Adipose tissue (tissue), 3 donors: ENCODE data around the gene ZNF304. TPM values are rescaled to one million over a fixed set of nuclear protein-coding genes. Genes with fewer than 3 reads are reported as not detected.

ENCODE experiments used
- H3K27ac ChIP-seq: one replicate; pipeline ENCODE4 v1.5.1; 2013; ENCODE audit warnings: low read depth, low read length
- WGBS, 3 donors: extraction: QIAGEN DNeasy Blood & Tissue Kit; methylation state at CpG; one replicate each; pipeline ENCODE4 v1.1.7; 2013; 5-methylcytosine and 5-hydroxymethylcytosine counted together
- polyA plus RNA-seq, 3 donors: library from polyadenylated mRNA; stranded (reverse); fragments of 200-250 nt; gene quantifications; one replicate each; pipeline ENCODE4 v1.2.3, GENCODE V29; 2013
- donor health status: healthy with polysubstance abuse.
- donor health status: Bipolar disorder and iron deficiency.
- donor health status: healthy.

Gene ZNF304
- 1 to 10 TPM; 1.7 to 2.3 (median 1.8) TPM for polyA plus RNA-seq

DNA sequence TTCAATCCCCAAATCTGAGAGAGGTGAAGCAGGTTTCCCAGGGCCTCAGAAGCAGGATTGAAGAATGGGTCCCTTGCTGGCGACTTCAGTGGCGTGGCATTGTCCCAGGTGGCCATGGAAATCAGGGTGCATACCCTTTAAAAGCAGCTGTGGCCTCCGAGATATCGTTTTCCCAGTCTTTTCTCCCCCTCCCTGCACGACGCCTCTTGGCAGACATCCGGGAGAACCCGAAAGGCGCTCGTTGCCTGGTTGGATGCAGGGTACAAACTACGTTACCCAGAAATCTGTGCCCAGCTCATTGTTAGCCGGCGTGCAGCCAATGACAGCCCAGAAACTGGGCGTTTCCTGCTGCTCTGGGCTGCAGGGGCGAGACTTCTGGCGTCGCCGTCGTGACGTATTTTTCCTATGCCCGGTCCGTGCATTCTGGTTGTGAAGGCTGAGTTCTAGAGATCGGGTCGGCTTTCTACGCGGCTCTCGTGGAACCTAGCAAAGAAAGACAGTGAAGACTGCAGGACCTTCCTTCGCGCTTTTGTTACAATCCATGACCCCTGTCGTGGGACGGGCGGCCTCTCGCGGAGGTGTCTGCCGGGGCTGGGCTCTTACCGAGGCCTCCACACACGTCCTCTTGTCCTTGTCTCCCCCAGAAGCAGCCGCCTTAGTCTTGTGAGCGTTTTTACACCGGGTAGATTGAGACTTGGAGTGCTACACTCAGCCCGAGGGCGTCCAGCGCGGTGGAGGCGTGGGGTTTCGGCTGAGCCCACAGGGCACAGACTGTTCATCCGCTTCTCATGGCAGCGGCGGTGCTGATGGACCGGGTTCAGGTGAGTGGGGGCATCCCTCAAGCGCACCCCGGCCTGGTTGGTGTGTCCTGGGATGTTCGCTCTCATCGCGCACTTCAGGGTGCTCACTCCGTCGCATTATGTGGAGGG lies at the start of gene ZNF304:
ZNF304 (plus strand) TSS at position 395 of the 929 bp plus-strand sequence; CDS start at position 789, 394 bp downstream.
- 2% methylated on average over 57 of the region's 57 CpGs for WGBS, 3 donors
- no peak within 1 kb of the TSS for H3K27ac ChIP-seq

DNA sequence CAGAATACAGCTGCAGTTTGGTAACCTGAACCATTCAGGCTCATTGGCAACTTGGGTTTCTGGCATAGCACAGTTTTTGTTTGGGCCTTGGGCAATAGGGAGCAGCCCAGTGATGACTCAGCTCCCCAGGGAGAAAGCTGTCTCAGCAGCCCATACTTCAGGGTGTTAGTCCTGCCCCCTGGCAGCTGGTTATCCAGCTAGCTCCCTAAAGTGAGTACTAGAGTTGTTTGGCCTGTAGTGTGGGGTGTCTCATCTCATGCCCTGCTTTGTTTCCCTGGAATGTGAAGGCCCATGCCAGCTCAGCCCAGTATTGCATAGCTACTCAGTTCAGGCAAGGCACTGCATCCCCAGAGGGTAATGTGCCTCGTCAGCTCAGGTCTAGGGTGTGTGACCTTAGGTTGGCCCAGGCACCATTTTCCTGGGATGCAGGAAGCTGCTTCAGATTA lies 49.0 kb upstream of the ZNF304 start:
- WGBS, 3 donors, result 75 to 100% (median 85%) methylated on average over 1 of the region's 1 CpG

GRCh38 chr19:57302727-57303401 lies 48.2 kb upstream of the ZNF304 start:
- WGBS, 3 donors, result 79 to 89% (median 81%) methylated on average over 7 of the region's 7 CpGs
- no peak overlapping the region for H3K27ac ChIP-seq

More for the DNA sequence above, 49.0 kb upstream of the ZNF304 start:
- no peak overlapping the region for H3K27ac ChIP-seq

- H3K27ac ChIP-seq, result no peak overlapping the region
- WGBS, 3 donors, result 0 to 82% (median 35%) methylated on average over 1 of the region's 1 CpG
Measured at GRCh38 chr19:57305056-57305455, 46.0 kb upstream of the ZNF304 start.

- H3K27ac ChIP-seq, result no peak overlapping the region
Measured at GRCh38 chr19:57308514-57308913, 42.6 kb upstream of the ZNF304 start.

DNA sequence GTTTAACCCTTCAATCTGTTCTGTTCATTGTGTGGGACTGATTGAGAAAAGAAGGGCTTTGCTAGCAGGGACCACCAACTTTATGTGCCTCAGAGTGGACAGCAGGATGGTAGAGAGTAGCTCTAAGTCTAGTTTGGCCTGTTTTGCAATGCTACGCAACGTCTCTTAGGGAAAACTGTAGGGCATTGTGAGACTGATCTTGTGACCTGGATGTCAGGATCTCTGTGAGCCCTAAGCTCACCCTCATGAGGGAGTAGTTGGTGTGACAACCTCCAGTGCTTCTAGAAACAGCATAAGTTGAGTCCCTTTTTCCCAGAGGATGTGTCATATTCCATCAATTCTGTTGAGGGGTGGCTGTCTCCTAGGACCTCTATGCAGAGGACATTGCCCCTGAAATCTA lies 40.3 kb upstream of the ZNF304 start:
- 67 to 79% (median 77%) methylated on average over 2 of the region's 2 CpGs for WGBS, 3 donors
- H3K27ac ChIP-seq, result no peak overlapping the region

- no peak overlapping the region for H3K27ac ChIP-seq
- 62 to 81% (median 79%) methylated on average over 4 of the region's 4 CpGs for WGBS, 3 donors
Measured at GRCh38 chr19:57314146-57314545, 36.9 kb upstream of the ZNF304 start.

GRCh38 chr19:57317503-57317902 lies 33.6 kb upstream of the ZNF304 start:
- WGBS, 3 donors, result 14 to 24% (median 24%) methylated on average over 29 of the region's 29 CpGs

DNA sequence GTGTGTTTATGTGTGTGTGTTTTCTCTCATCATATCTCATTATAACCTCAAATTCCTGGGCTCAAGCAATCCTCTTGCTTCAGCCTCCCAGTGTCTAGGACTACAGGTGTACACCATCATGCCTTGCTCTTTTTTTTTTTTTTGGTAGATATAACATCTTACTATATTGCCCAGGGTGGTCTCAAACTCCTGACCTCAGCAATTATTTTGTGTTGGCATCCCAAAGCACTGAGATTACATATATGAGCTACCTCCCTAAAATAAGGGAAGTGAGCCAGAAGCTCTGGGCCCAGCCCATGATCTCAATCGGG lies 31.2 kb upstream of the ZNF304 start:
- no peak overlapping the region for H3K27ac ChIP-seq
- 0% methylated on average over 1 of the region's 1 CpG for WGBS, 3 donors

More at GRCh38 chr19:57317503-57317902, 33.6 kb upstream of the ZNF304 start:
- no peak overlapping the region for H3K27ac ChIP-seq

DNA sequence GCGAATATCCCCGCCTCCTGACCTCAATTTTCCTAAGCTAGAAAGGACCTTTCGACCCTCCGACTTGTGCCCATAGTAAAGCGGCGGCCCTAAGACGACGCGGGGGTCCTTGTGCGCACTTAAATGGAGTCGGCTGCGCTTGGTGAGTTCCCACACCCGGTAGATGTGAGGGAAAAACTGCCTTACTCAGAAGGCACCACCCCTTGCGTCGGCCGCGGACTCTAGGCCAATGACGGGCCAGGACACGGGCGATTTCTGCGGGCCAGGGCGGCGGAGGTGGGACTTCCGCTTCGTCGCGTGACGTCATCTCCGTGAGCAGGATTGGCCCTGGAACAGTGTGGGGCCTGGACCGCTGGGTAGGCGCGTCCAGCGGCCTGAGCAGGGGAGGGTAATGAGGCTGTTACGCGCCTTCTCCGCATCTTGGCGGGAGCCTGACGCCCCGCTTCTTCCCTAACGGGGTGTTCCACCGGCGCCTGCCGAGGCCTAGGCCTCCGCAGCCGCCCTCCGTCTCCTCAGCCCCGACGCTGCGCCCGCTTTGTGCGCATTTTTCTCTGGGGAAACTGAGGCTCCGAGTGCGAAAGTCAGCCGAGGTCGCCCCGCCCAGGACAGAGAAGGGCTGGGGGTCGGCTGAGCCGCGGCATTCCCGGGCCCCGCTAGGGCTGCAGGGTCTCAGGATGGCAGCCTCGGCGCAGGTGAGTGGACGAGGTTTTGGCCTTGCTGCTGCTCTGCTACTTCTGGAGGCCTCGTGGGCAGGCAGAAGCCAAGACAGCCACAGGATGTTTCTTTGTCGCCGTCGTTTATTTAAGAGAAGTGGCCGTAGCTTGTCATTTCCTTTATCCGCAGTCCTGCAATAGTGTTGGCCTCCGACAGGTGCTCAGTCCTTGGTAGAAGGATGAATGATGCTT lies 30.6 kb upstream of the ZNF304 start, which contains the start of gene ZNF543:
ZNF543 (plus strand) TSS at position 293 of the 905 bp plus-strand sequence; CDS start at position 675, 382 bp downstream.
- 0 to 1% (median 0%) methylated on average over 70 to 71 of the region's 71 CpGs for WGBS, 3 donors
- H3K27ac ChIP-seq, result no peak within 1 kb of the TSS

- no peak overlapping the region for H3K27ac ChIP-seq
- WGBS, 3 donors, result 24 to 49% (median 44%) methylated on average over 8 of the region's 8 CpGs
Measured at GRCh38 chr19:57321116-57321515, 30.0 kb upstream of the ZNF304 start.

DNA sequence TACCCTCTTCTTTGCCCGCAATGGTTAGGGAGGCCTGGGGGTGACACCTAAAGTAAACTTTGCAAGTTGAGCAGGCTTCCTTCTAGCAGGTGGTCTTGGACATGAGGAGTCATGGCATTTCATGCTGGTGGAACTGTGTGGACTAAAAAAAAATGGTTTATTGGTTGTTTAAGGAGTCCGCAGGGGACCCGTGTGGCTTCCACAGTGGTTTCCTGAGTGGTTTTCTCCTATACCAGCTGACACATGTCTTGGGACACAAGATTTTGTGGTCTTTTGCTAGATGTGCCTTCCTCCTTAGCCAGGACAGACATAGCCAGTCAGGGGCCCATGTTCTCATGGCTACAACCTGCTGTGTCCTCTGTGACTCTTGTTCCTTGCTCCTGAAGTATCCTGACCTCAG lies 29.3 kb upstream of the ZNF304 start:
- 54 to 75% (median 68%) methylated on average over 3 of the region's 3 CpGs for WGBS, 3 donors
- no peak overlapping the region for H3K27ac ChIP-seq

GRCh38 chr19:57324992-57325391 lies 26.1 kb upstream of the ZNF304 start:
- no peak overlapping the region for H3K27ac ChIP-seq

- no peak overlapping the region for H3K27ac ChIP-seq
- WGBS, 3 donors, result 94 to 98% (median 96%) methylated on average over 8 of the region's 8 CpGs
Measured at GRCh38 chr19:57327993-57328392, 23.1 kb upstream of the ZNF304 start.

DNA sequence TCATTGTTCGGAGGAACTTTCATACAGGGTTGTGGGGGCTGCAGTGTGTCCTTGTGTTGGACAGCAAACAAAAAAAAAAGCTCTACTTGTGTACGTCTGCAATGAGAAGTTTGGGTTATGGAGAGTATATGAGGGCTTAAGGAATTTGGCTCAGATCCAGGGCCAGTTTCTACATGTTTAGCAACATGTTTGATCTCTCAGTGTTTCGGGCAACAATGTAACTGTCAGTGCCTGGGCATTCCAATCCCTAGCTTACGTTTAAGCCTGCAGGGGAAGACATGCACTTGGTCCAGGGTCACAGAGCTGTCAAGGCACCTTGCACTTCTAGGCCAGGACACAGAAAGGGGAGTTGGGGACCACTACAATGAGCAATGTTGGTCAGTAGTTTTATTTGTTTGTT lies 16.9 kb upstream of the ZNF304 start:
- no peak overlapping the region for H3K27ac ChIP-seq
- 81 to 86% (median 82%) methylated on average over 4 of the region's 4 CpGs for WGBS, 3 donors

DNA sequence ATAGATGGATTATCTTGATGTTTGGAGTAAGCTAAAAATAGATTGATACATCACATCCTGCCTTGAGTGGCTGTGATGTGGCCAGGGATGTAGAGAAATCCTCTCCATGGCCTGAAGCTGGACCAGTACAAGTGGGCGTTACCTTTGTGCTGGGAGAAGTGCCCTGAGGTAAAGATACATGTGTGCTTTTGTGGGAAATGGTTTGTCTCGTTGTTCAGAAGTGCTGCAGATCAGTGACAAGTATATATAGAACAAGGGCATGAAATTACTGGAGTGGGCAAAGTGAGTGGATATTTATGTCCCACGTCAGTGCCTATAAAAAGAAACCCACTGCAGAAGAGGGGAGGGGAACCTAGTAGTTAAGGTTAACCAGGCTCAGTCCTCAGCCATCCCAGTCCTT lies 12.2 kb upstream of the ZNF304 start:
- no peak overlapping the region for H3K27ac ChIP-seq
- 68 to 75% (median 71%) methylated on average over 3 of the region's 3 CpGs for WGBS, 3 donors

DNA sequence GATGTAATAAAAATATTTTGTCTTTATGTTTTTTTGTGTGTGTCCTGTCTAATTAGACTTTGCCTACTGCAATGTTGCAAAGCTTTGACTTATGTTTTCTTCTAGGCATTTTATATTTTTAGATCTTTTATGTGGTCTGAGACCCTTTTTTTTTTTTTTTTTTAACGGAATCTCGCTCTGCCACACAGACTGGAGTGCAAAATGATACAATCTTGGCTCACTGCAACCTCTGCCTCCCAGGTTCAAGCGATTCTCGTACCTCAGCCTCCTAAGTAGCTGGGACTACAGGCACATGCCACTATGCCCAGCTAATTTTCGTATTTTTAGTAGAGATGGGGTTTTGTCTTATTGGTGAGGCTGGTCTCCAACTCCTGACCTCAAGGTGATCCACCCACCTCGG lies 8.5 kb upstream of the ZNF304 start:
- H3K27ac ChIP-seq, result no peak overlapping the region
- 66 to 82% (median 73%) methylated on average over 6 of the region's 6 CpGs for WGBS, 3 donors

GRCh38 chr19:57348136-57348535 lies 2.9 kb upstream of the ZNF304 start:
- H3K27ac ChIP-seq, result no peak overlapping the region
- WGBS, 3 donors, result 59 to 70% (median 68%) methylated on average over 3 of the region's 3 CpGs

DNA sequence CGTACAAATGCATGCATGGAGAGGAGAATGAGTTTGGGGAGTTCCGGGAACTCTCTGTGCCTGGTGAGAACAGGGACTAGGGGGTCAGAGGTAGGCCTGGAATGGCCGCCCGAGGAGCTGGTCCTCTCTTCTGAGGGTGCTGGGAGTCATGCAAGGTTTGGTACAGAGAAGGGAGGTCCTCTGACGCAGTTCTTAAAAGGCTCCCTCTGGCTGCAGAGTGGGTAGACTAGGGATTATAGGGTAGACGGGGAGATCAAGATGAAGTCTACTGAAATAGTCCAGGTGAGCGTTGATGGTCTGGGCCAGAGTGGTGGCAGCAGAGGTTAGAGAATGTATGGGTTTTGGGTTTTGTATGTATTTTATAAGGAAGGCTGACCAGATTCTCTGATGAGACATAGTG lies 796 bp downstream of the ZNF304 start:
- H3K27ac ChIP-seq, result no peak overlapping the region
- WGBS, 3 donors, result 18 to 27% (median 24%) methylated on average over 7 of the region's 7 CpGs
